NCI-H2107 (cell line): ENCODE measurements around the gene RAB27A.

ENCODE experiments used
- DNase-seq: peaks from one replicate; lab custom pipeline; 2025; lab: John Stamatoyannopoulos, UW

RAB27A gene

GRCh38 chr15:55221090-55222011 lies 68.3 kb downstream of the RAB27A start:
- DNase-seq: no peak

DNA sequence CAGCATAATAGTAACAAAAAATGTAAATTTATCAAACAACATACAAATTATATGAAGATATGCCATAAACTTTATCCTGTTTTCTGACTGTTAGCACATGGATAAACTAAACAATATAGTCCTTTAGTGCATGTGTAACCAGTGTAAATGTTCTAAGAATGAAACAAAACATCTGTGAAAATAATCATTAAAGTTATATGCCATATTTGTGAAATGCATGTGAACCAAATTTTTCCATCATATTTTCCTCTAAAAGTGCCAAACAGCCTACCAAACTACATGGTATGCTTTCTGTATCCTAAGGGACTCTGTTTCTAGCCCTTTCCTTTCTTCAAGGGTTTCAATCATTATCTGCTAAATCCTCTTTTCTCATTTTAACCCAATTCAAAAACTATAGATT lies 69.0 kb downstream of the RAB27A start:
- DNase-seq: no peak

DNA sequence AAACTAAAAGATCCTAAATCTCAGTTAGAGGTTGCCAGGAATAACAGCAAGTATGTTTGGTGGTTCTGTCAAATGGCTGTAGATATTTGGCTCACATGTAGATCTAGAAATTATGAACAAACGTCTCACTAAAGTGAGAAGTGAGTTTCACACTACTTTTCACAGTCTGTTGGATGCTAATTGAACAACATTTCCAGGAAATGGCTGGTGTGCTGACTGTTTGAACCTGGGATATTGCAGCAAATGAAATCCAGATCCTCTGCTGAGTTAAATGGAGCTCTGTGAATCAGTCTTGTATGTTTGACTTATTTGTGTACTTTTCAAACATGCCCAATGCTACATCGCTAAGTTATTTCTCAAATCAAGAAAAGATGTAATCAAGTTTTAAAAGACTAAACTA lies 71.6 kb downstream of the RAB27A start:
- DNase-seq: no peak

DNA sequence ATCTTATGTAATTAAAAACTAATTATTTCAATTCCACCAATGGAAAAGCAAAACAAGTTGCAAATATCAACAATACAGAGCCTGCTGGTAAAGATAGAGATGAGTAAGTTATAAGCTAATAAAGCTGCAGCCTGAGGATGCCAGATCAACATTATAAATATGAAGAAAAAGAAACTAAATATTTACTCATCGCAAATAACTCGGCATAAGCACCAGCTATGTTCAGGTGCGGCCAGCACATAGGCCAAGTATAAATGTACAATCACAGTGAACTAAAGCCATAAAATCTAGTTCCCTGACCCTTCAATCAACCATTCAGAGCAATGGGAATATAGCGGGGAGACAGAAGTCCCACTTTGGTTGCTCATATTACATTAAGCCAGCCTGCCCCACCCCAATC lies 85.1 kb downstream of the RAB27A start:
- no peak for DNase-seq

DNA sequence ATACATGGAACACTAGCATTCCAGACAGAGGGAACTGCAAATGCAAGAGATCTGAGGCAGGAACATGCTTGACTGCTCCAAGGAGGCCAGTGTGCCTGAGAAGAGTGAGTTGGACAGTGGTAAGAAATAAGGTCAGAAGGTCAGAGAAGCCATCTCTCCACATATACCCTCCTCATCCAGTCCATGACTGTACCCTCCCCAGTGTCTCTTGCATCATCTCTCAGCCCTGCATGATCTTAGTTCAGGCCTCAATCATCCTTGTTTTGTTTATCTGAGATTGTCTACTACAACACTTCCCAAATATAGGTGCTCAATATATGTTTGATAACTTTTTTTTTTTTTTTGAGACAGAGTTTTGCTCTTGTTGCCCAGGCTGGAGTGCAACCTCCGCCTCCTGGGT lies 87.4 kb downstream of the RAB27A start:
- no peak for DNase-seq

DNA sequence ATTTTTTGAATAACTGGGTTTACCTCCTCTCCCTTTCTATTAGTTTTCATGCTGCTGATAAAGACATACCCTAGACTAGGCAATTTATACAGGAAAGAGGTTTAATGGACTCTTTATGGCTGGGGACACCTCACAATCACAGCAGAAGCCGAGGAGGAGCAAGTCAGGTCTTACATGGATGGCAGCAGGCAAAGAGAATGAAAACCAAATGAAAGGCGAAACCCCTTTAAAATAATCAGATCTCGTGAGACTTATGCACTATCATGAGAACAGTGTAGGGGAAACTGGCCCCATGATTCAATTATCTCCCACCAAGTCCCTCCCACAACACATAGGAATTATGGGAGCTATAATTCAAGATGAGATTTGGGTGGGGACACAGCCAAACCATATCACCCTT lies 90.9 kb downstream of the RAB27A start:
- DNase-seq: no peak

GRCh38 chr15:55197719-55198118 lies 91.9 kb downstream of the RAB27A start:
- DNase-seq: no peak

DNA sequence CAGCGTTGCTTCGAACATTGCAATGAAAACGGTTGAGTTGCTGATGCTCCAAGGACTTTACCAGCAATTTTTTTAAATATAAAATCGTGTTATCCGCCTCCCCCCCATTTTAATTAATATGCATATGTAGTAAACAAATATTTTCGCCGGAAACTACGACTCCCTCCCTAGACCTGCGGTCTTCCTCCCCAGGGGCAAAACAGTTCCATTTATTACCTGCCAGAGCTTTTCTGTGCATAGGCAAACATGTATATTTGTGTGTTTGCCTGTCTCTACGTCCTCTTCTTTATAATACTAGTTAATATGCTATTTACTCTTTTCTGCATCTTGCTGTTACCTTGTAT lies 92.3 kb downstream of the RAB27A start:
- no peak for DNase-seq

DNA sequence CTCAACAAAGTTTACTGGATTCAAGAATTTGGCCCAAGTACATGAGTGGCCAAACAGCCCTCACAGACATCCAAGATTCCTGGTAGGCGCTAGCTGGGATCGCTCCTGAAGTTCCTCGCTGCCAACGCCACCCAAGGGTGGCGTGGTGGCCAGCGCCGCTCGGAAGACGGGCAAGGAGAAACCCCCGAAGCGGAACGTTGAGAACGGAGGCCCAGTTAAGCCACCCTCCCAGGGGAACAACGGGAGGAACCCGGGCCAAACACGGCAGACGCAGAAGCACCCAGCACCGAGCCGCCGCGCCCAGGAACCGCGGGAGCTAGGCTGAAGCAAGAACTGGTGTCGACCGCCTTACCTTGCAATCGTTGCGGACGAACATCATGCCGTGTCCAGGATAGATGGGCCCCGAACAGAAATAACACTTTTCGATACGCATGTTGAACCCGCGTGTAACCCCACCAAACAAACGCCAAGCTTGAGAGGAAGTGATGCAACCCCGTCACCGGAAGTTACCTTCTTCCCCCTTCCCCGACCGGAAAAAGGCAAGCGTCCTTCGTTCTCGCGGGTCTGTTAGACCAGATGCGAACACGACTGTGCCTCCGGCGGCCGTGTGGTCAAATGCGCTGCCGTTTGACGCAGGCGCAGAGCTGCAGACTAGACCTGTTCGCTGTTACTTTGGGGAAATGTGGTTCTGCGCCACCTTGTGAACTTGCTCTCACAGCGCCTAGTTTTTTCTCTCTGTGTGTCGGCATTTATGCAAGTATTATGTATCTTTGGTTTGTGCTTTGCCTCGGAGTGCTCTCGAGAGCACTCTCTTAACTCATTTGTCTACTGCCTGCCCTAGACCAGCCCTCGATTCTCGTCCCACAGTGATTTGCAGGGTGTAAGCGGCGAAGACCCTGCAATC lies 92.9 kb downstream of the RAB27A start, which contains the start of gene RSL24D1:
Gene RSL24D1 (minus strand): TSS at position 484 of the 904 bp plus-strand sequence. CDS start 51 bp downstream, at position 433.
- DNase-seq: peak; percentile 87

- DNase-seq: no peak
Measured at GRCh38 chr15:55195996-55196395, 93.6 kb downstream of the RAB27A start.

- no peak for DNase-seq
Measured at GRCh38 chr15:55194256-55194655, 95.4 kb downstream of the RAB27A start.

GRCh38 chr15:55186331-55186730 lies 103.3 kb downstream of the RAB27A start:
- DNase-seq: no peak

DNA sequence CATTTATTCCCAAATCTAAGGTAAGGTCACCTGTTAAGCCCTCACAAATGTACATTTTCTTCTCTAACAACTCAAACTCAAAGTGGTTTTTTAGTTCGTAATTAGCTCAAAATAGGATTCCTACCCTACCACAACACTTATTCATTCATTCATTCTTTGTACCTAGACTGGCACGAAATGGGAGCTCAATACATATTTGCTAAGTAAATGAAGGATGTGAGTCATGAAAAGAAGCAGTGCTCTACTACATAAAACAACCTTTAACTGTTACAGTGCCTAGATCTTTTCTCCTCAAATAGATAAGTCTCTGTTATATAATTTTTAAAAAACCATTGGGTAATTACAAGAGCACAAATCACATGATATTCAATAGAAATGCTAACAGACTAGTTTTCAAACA lies 105.9 kb downstream of the RAB27A start:
- no peak for DNase-seq

DNA sequence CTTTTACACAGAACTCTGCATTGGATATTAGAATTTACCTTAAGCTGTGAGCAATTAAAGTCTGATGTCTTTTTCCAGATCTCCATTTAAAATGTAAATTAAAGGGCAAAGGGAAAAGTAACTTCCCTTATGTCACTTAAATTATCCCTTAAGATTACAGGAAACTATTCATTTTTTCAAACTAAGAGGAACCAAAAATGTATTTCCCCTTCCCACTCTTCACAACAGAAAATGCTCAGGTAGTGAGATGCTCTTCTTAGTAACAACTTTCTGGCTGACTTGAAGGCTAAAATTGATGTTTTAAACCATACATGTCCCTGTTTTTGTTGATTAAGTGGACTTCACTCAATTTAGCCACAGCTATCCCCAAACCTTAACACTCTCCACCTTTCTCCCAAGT lies 110.5 kb downstream of the RAB27A start:
- DNase-seq: no peak

DNA sequence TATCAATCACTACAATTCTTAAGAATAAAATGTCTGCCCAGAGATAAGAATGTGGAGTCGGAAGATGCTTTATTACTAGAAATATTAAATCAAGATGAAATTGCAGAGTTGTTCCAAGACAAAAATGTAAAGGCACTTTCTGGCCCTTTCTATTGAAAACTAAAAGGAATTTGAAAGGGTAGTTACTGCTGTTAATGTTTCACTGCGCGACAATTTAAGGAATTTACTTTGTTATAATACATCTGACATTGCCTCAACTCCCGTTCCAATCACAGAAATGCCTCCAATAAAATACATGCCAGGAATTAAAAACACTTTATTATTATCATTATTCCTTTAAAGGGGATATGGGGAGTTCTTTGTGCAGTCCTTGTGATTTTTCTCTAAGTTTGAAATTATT lies 119.3 kb downstream of the RAB27A start:
- no peak for DNase-seq

- no peak for DNase-seq
Measured at GRCh38 chr15:55168350-55168974, 121.2 kb downstream of the RAB27A start.

- DNase-seq: no peak
Measured at GRCh38 chr15:55164284-55164683, 125.3 kb downstream of the RAB27A start.
